GM19328 (cell line): ENCODE measurements around the gene NFATC1.

Experiments used
- ATAC-seq: cut with Tn5 transposase; IDR thresholded peaks from one replicate; pipeline ENCODE4 v1.9.1; 2021; ENCODE audit warnings: mild to moderate bottlenecking, moderate library complexity; ENCODE audit not compliant: unreplicated experiment

Gene NFATC1

DNA sequence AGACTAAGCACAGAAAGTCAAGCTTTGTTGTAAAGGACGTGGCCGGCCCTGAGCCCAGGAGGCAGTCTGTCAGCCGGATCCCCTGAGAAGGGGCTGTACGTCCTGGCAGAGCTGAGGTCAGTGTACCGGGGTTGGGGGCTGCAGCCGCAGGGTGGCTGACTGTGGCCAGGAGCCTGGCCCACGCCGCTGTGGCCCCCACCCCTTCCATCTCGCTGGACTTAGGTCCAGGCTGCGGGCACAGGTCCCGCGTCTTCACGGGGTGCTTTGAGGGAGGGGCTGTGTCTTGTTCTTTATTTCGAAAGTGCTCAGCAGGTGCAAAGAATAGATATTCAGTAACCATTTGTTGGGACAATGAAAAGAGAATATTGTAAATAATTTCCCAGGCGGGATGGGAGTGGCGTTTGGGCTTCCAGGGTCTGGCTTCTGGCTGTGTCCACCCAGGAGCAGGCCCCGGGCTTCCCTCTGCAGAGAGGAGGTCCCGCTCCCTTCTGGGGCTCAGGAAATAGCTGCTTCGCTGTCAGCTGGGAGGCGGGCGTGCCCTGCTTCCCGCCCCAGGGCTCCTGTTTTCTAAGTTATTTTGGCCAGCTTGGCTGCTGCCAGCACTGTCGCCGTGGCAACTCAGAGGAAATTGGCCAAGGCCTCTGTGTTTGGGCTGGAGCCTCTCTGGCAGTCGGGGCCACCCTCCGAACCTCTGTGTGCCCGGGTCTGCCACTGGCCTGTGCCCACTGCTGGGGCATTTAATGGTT, 7.4 kb downstream of the NFATC1 start:
- ATAC-seq, result no peak

DNA sequence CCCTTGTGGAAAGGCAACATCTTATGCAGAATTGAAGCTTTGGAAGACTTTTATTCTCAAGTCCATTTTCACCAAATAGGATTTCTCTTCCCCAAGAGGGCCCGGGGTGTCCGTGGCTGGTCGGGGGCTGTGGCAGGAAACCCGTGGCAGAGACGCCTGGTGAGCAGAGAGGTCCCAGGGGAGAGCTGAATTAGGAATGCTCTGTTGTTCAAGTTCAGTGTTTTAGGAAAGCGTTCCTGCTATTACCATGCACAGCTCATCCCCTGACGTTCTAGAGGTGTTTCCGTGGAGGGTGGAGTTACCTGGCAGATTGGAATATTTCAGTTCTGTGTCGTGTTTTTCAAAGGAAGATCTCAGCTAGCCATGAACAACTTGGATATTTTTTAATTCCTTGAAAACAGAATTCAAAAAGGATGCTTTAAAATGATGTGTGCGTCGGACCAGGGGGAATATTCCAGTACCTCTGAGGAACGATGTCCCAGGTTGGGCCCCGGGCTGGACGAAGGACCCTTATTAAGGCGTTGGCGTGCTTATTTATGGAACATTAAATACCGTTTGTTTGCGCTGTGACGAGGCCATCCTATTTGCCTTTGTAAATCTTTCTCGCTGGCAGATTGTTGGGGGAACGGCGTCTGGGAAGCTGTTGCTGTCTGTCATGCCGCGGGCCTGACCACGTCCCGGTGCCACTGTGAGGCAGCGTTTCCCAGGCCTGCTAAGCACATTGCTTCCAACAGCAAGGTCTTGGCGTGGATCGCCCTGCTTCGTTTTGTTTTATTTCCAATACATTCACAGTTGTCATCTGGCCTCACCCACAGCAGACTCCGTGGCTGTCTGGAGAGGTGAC, 8.2 kb downstream of the NFATC1 start:
- no peak for ATAC-seq

DNA sequence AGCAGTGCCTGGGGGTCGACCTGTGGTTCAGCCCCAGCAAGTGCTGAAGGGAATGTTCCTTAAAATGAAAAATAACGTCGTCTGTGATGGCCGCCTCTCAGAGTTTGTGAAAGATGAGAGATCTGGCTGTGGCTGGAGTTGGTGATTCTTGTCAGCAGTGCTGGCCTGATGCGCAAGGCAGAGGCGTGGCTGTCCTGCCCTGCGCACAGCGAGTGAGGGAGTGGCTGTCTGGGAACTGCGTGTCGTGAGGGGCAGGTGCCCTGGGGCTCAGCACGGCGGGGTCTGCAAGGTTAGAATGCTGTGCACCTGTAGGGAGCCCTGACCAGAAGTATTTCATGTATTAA, 8.8 kb downstream of the NFATC1 start:
- no peak for ATAC-seq

DNA sequence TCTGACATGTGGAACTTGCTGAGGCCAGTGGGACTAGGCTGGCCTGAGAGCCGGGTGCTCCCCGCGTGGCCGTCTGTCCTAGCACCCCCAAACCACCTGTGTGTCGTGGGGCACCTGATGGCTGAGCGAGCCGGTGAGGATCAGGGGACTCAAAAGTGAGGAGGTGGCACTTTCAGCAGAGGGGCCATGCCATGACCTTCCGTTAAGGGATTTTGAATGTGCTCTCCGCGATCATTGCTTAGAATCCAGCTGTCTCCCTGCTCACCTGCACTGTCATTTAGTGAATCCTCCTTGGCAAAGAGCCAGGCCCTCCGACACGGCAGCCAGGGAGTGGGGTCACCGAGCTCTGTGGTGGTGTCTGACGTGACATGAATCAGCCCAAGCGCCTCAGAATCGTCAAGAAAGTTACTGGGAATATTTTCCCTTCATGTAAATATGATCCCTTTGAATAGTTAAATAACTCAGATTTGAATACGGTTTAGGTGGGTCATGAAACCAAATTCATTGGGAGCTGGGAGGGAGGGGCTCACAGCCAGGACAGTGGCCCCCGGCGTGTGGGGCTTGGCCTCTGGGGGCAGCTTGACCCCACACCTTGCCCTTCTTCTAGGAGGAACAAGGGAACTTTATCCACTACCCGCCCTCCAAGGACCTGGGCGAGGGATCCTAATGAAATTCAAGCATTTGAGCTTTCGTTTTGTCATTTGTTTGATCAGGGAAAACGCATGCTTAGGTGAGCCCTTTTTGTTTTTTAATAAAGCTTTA, 9.5 kb downstream of the NFATC1 start:
- no peak for ATAC-seq

DNA sequence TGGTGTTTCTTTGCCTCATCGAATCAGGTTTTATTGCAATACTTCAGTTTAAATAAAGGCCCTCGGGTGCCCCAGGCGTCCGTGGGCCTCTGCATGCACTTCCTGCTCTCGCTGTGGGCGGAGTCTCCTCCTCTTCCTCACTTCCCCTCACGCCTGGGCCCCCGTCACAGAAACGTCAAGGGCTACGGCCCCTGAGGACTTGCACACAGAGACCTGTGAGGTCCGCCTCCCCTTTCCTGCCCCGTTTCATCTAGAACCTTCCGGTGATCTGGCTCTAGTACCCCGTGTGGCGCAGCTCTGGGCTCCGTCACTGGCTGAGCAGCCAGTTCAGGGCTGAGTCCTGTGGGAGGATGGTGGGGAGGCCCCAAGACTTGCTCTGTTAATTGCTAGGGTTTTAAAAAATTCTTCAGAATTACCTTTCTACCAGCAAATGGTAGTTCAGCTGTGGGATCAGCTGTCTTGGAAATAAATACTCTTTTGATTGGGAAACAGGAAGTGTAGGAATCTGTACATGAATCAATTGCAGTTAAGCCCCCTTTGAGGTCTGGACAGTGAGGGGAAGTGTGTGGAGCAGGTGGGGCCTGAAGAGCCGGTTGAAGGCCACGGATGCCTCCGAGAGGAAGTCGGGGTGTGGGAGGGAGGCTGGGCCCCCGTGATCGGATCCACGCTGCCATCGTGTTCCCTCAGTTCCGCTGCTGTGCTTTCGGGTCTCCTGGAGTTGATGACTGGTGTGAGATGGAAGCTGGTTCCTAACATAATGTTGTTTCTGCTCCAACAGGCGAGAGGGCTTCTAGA, 10.2 kb downstream of the NFATC1 start:
- peak; percentile 78 for ATAC-seq

DNA sequence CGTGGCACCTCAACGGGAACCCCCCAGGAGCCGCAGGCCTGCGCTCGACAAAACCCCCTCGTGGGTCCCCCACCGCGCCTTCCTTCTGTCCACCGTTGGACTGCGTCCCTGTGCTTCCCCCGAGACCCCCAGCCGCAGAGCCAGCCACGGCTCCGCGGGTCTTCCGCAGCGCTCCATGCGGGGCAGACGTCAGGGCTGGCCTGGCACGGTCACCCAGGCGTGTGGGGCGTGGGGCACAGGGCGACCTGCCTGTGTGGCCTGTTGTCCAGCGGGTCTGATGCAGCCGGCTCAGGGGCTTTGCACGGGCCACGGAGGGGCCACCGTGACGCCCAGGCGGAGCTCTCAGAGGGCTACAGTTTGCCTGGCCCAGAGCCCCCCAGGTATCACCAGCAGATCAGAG, 11.0 kb downstream of the NFATC1 start:
- ATAC-seq, result no peak

DNA sequence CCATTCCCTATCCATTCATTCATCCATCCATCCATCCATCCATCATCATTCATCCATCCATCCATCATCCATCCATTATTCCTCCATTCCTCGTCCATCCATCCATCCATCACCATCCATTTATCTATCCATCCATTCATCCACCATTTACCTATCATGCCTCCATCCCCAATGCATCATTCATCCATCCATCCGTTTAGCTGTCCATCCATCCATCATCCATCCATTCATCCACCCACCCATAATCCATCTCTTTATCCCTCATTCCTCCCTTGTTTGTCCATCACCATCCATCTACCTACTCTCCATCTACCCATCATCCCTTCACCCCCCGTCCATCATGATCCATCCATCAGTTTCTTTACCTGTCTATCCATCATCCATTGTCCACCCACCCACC, 13.6 kb downstream of the NFATC1 start:
- ATAC-seq, result no peak

DNA sequence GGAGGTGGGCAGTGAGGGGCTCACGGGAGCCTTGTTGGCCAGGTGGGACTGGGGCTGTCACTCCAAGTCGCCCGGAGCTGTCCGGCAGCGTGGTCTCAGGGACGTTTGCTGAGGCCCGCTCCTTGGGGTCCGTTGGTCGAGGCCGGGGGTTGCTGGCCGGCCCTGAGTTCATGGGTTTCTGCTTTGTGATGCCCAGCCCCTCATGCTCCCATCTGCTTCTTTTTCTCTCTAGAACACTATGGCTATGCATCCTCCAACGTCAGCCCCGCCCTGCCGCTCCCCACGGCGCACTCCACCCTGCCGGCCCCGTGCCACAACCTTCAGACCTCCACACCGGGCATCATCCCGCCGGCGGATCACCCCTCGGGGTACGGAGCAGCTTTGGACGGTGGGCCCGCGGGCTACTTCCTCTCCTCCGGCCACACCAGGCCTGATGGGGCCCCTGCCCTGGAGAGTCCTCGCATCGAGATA, 14.5 kb downstream of the NFATC1 start:
- no peak for ATAC-seq

DNA sequence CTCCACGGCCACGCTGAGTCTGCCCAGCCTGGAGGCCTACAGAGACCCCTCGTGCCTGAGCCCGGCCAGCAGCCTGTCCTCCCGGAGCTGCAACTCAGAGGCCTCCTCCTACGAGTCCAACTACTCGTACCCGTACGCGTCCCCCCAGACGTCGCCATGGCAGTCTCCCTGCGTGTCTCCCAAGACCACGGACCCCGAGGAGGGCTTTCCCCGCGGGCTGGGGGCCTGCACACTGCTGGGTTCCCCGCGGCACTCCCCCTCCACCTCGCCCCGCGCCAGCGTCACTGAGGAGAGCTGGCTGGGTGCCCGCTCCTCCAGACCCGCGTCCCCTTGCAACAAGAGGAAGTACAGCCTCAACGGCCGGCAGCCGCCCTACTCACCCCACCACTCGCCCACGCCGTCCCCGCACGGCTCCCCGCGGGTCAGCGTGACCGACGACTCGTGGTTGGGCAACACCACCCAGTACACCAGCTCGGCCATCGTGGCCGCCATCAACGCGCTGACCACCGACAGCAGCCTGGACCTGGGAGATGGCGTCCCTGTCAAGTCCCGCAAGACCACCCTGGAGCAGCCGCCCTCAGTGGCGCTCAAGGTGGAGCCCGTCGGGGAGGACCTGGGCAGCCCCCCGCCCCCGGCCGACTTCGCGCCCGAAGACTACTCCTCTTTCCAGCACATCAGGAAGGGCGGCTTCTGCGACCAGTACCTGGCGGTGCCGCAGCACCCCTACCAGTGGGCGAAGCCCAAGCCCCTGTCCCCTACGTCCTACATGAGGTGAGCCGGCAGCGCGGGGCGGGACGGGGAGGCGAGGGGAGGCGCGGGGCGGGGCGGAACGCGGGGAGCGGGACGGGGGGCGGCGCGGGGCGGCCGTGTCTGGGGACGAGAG, 15.2 kb downstream of the NFATC1 start:
- ATAC-seq, result no peak

DNA sequence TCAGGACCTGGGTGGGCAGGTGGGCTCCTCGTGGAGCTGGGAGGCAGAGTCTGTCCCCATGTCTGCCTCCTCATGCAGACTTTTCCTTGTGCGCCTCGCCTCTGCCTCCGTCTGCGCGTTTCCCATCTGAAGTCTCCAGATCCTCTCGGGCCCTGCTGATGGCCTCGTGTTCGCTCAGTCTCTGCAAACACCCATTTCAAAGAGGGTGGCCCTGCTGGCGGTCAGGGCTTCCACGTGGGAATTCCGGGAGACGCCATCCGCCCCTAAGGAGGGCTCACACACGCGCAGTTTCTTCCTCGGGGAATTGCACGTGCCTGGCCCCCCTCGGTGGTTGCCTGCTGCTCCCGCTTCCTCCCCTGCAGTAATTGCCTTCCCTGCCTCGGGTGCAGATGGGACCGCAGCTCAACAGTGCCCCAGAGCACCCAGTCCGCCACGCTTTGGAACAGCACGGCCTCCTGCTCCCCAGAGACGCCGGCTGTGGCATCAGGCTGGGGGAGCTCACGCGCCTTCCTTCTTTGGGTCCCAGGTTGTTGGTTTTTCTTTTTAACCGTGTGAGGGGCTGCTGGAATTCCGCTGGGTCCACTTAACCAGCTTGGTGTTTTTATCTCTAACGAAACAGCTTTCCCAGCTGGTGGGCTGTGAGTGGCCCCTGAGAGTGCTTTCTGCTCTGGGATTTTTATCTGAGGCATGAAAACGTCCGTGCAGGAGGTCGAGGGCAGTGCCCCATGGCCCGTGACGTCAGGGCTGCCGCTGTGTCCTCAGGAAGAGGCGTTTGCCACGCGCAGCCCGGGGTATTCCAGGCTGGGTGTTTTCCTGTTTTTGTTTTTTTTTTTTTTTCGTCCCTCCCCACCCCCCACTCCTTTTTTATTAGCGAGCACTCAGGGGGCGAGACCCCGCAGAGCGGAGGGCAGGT, 16.1 kb downstream of the NFATC1 start:
- no peak for ATAC-seq

DNA sequence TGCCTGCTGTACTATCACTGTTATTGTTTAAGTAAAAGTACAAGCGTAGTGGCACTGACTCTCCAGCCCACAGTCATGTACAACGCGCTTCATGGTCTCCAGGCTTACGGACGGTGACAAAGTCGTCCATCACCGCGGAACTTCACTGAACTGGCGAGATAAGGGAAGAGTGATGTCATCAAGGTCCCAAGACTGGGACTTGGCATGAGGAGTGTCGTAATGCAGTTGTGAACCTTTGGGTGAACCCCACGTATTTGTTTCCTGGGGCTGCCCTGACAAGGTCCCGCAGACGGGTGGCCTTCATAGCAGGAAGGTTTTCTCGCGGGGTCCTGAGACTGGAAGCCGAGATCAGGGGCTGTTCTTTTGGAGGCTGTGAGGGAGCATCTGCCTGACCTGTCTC, 17.3 kb downstream of the NFATC1 start:
- ATAC-seq, result no peak

DNA sequence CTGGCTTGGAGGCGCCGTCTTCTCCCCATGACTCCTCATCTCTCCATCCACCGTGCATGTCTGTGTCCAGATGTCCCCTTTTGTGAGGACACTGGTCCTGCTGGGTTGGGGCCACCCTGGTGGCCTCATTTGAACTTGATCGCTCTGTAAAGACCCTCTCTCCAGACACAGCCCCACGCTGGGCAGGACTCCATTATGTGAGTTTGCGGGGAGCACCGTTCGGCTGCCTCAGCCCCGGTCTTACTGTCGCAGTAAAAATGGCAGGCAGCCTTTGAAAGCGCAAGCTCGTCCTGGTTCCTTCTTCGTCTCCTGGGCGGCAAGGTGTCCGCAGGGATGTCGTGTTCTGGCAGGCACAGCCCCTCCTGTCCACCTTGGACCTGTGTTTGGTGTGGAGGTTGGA, 17.7 kb downstream of the NFATC1 start:
- no peak for ATAC-seq

DNA sequence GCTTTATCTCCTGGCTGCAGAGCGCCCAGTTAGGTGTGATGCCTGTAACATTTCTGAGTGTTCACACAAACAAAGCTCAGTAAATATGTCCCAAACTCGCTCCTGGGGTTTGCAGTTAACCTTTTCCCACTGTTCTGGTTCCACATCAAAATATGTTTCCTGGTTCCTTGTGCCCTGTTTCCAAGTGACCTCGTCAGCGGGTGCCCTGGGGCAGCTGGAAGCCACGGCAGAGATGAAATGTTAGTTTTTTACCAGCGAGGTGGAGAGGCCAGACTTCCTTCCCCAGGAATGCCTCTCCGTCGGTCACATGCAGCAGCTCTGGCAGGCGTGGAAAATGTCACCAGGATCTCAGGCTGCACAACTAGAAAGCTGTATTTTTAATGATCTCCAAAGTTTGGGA, 18.2 kb downstream of the NFATC1 start:
- ATAC-seq, result no peak

DNA sequence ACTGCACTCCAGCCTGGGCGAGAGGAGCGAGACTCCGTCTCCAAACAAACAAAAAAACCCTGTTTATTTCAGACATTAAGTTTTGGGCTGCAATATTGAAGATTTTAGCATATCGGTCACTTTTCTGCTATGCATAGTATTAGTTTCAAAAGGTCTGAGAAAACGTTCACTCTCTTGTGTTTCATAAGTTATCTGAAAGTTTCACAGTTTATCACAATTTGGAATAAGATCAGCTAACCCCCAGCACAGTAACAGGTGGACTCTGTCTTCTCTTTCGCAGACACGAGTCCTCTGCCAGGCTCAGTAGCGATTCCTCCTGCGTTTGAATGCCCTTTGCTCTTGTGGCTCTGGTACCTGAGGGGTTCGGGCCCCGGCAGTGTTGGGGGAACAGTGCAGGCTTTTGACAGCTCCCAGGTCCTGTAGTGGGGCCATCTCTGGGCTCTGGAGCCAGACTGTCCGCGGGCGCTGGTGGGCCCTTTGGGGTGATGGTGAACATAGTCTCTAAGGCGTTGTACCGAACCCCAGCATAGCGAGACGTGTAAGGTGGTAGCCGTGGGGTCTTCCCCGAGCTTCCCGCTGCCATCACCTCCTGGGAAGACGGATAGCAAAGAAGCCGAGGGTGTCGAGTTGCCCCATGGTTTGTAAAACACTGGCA, 20.4 kb downstream of the NFATC1 start:
- ATAC-seq, result no peak

DNA sequence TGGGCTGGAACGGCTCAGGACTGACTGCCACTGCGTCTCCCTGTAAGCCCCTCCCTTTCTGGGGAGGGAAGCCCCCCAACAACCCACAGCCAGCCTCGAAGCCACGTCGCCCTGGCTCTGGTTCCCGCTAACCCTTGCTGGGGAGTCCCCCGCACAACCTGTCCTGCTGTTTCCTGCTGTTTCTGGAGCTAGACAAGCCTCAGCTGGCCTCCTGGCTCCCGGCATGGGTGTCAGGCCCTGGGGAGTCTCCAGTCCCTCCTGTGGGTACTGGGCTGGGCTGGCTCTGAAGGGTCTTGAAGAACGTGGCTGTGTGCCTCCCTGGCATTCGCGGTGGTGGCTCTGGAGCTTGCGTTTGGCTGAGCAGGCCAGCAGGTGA, 20.9 kb downstream of the NFATC1 start:
- ATAC-seq, result no peak

DNA sequence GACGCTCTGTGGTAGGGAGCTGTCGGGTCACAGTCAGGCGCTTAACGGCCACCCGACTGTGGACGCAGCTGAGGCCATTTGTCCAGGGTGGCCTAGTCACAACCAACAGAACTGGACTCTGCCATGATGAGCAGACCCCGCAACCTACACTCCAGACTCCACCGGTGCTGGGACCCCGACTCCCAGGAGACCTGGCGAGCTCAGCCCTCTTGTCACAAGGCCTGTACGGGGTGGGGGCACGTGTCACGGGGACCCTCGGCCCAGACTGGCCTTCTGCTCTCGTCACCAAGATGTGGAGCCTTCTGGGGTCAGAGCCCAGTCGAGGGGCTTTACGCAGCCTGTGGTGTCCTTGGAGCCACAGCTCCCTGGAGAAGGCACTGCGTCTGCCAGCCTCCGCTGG, 22.5 kb downstream of the NFATC1 start:
- ATAC-seq, result no peak

DNA sequence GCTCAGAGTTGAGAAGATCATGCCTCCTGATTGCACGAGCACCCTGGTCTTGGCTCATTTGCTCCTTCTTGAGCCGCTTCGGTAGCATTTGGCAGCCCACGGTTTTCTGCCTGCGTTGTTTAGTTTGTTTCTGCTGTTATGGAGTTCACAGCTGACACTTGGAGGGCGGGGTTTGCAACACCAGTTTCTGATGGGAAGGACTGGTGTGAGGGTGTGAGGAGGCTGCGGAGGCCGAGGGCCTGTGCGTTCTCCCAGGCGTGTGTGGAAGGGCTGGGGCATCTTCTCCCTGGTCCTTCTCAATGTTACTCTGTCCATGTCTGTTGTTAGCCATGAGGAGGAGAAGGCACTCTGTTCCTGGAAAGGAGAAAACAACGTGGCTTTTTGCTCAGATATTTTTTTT, 22.9 kb downstream of the NFATC1 start:
- no peak for ATAC-seq

DNA sequence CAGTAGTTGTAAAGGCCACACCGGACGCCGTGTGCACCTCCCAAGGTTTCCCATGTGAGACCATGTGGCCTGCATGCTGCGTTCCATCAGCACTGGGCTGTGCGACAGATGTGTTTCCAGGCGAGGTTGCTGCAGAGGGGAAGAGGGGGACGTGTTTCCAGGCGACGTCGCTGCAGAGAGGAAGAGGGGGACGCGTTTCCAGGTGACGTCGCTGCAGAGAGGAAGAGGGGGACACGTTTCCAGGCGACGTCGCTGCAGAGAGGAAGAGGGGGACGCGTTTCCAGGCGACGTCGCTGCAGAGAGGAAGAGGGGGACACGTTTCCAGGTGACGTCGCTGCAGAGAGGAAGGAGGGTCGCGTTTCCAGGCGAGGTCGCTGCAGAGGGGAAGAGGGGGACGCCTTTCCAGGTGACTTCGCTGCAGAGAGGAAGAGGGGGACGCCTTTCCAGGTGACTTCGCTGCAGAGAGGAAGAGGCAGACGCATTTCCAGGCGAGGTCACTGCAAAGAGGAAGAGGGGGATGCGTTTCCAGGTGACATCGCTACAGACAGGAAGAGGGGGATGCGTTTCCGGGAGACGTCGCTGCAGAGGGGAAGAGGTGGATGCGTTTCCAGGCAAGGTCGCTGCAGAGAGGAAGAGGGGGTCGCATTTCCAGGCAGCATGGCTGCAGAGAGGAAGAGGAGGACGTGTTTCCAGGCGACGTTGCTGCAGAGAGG, 24.5 kb downstream of the NFATC1 start:
- no peak for ATAC-seq
